ENCODE measurements around the gene RAPH1.

- TF ChIP-seq CTCF (conservative IDR thresholded peaks at IDR 0.05; ENCODE audit: low read depth in 2 of 2) (peak; percentile 66 to 79), EZH2 (IDR thresholded peaks at IDR 0.05; ENCODE audit: low read depth, unreplicated experiment) (no peak), JUNB (IDR thresholded peaks at IDR 0.05; ENCODE audit: unreplicated experiment) (no peak), POLR2AphosphoS5 (IDR thresholded peaks at IDR 0.05; ENCODE audit: low read depth) (no peak), ZNF331 (CRISPR knock-in tag; IDR thresholded peaks at IDR 0.05; ENCODE audit: low read depth) (no peak), REST (IDR thresholded peaks at IDR 0.05; ENCODE audit: unreplicated experiment) (no peak), CREB1 (CRISPR knock-in tag; IDR thresholded peaks at IDR 0.05; ENCODE audit: low read depth) (no peak), EZH2phosphoT487 (IDR thresholded peaks at IDR 0.05; ENCODE audit: unreplicated experiment) (no peak), ZNF114 (CRISPR knock-in tag; IDR thresholded peaks at IDR 0.05) (no peak), ZNF462 (CRISPR knock-in tag; IDR thresholded peaks at IDR 0.05) (no peak)
Observed at GRCh38 chr2:203484266-203485112, 50.6 kb downstream of the RAPH1 start.

Data from GM23338 (cell line).